Measurements from ENCODE around the gene SLC39A11.

DNA sequence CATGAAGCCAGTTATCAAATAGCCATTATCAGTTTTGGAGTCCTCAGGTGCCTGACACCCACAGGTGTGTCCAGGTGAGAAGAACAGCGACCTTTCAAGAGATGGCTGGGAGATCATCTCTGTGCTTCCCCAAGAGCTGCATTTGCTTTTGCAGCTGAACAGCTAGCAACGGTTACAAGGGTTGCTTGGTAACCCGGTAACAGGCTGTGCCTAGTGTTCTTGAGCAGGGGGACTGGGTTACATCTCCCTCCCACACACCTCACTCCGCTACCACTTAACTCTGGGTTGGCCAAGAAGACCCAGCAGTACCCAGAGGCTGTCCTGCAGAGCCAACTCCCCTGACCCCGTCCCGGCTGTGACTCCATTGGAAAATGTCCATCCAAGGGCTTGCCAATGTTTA lies 147.0 kb downstream of the SLC39A11 start:
- TF ChIP-seq CTCF (IDR thresholded peaks at IDR 0.05) (no peak), POLR2A (IDR thresholded peaks at IDR 0.05) (no peak), EP300 (IDR thresholded peaks at IDR 0.05) (no peak), POLR2AphosphoS5 (IDR thresholded peaks at IDR 0.05) (no peak)
